GM23338 (cell line): Measurements from ENCODE around the gene TRIM38. TPM values are rescaled to one million over a fixed set of nuclear protein-coding genes. Genes with fewer than 3 reads are reported as not detected.

Source experiments
- ATAC-seq: fragments of 200-7000 bp; cut with Tn5 transposase; 3 replicates; pipeline ENCODE4 v1.9.1; 2020
- DNase-seq: peaks from one replicate; pipeline ENCODE4 v3.0.0-alpha.2; 2015; ENCODE audit warnings: low spot score
- H2AFZ ChIP-seq: fragments of 200-600 bp; sonication (generic); 2 replicates; pipeline ENCODE4 v1.8.0; 2016; ENCODE audit warnings: antibody characterized with exemption, mild to moderate bottlenecking, moderate library complexity
- H3F3A ChIP-seq: fragments of 200-600 bp; sonication (generic); replicated peaks from 2 replicates; pipeline ENCODE4 v1.8.0; 2017; ENCODE audit warnings: antibody characterized with exemption, mixed run types, low read depth
- H3K27ac ChIP-seq: fragments of 200-600 bp; sonication (generic); 2 replicates; pipeline ENCODE4 v1.6.1; 2016; ENCODE audit warnings: low read depth
- H3K27me3 ChIP-seq: fragments of 200-600 bp; sonication (generic); 2 replicates; pipeline ENCODE4 v1.8.0; 2016; ENCODE audit warnings: mild to moderate bottlenecking, mixed run types, moderate library complexity; ENCODE audit not compliant: insufficient read depth
- H3K36me3 ChIP-seq: fragments of 200-600 bp; sonication (generic); 2 replicates; pipeline ENCODE4 v1.8.0; 2016; ENCODE audit warnings: mild to moderate bottlenecking; ENCODE audit not compliant: insufficient read depth
- H3K4me1 ChIP-seq: fragments of 200-600 bp; sonication (generic); 2 replicates; pipeline ENCODE4 v1.8.0; 2016; ENCODE audit warnings: mild to moderate bottlenecking, moderate library complexity; ENCODE audit not compliant: insufficient read depth
- H3K4me2 ChIP-seq: fragments of 200-600 bp; sonication (generic); 2 replicates; pipeline ENCODE4 v1.7.1; 2017; ENCODE audit warnings: mixed run types
- H3K4me3 ChIP-seq: fragments of 200-600 bp; sonication (generic); 2 replicates; pipeline ENCODE4 v1.6.1; 2016; ENCODE audit warnings: mixed run types
- H3K79me2 ChIP-seq: fragments of 200-600 bp; sonication (generic); replicated peaks from 2 replicates; pipeline ENCODE4 v1.8.0; 2017; ENCODE audit warnings: mild to moderate bottlenecking; ENCODE audit not compliant: insufficient read depth
- H3K9me2 ChIP-seq: fragments of 200-600 bp; sonication (generic); 2 replicates; pipeline ENCODE4 v1.8.0; 2017; ENCODE audit not compliant: insufficient read depth
- H4K20me1 ChIP-seq: fragments of 200-600 bp; sonication (generic); replicated peaks from 2 replicates; pipeline ENCODE4 v1.8.0; 2017; ENCODE audit warnings: mild to moderate bottlenecking; ENCODE audit not compliant: insufficient read depth
- H3K27ac Mint-ChIP-seq: 2 replicates; pipeline ENCODE4 v1.8.0; 2020; ENCODE audit warnings: inconsistent platforms, mild to moderate bottlenecking, moderate library complexity, mixed read lengths
- H3K27me3 Mint-ChIP-seq: 3 replicates; pipeline ENCODE4 v1.8.0; 2022; ENCODE audit warnings: low read depth, mild to moderate bottlenecking, moderate library complexity, mixed read lengths, inconsistent platforms; ENCODE audit not compliant: insufficient read depth, poor library complexity
- H3K36me3 Mint-ChIP-seq: 3 replicates; pipeline ENCODE4 v1.8.0; 2021; ENCODE audit warnings: low read depth, mild to moderate bottlenecking, inconsistent platforms, moderate library complexity, mixed read lengths
- H3K4me1 Mint-ChIP-seq: 3 replicates; pipeline ENCODE4 v1.8.0; 2020; ENCODE audit warnings: mild to moderate bottlenecking, inconsistent platforms, mixed read lengths
- H3K4me3 Mint-ChIP-seq: 3 replicates; pipeline ENCODE4 v1.8.0; 2021; ENCODE audit warnings: moderate library complexity, mild to moderate bottlenecking, inconsistent platforms, mixed read lengths
- H3K9me3 Mint-ChIP-seq: 3 replicates; pipeline ENCODE4 v1.8.0; 2020; ENCODE audit warnings: moderate library complexity, mild to moderate bottlenecking, inconsistent platforms, mixed read lengths
- CREB1 ChIP-seq: fragments of 250-450 bp; sonication (Bioruptor Pico); IDR thresholded peaks from 2 replicates; pipeline ENCODE4 v1.5.0; 2020; ENCODE audit warnings: low read depth, mild to moderate bottlenecking, moderate library complexity
- EZH2 ChIP-seq: fragments of 200-600 bp; sonication (generic); IDR thresholded peaks from one replicate; pipeline ENCODE4 v1.8.0; 2017; ENCODE audit warnings: antibody characterized with exemption, mild to moderate bottlenecking, low read depth; ENCODE audit not compliant: unreplicated experiment
- EZH2phosphoT487 ChIP-seq: fragments of 200-600 bp; sonication (generic); IDR thresholded peaks from one replicate; pipeline ENCODE4 v1.8.1; 2018; ENCODE audit warnings: antibody characterized with exemption; ENCODE audit not compliant: unreplicated experiment
- JUNB ChIP-seq: IDR thresholded peaks from one replicate; pipeline ENCODE4 v1.6.1; 2016; ENCODE audit warnings: antibody characterized with exemption; ENCODE audit not compliant: unreplicated experiment
- NANOG ChIP-seq: IDR thresholded peaks from 2 replicates; pipeline ENCODE4 v1.6.1; 2016; ENCODE audit warnings: antibody characterized with exemption, borderline replicate concordance
- POLR2AphosphoS5 ChIP-seq: IDR thresholded peaks from 2 replicates; pipeline ENCODE4 v1.6.1; 2016; ENCODE audit warnings: antibody characterized with exemption, low read depth
- STAT1 ChIP-seq: IDR thresholded peaks from one replicate; pipeline ENCODE4 v1.6.1; 2016; ENCODE audit warnings: antibody characterized with exemption; ENCODE audit not compliant: unreplicated experiment
- ZNF114 ChIP-seq: fragments of 250-450 bp; sonication (Bioruptor Pico); IDR thresholded peaks from 2 replicates; pipeline ENCODE4 v1.5.0; 2020; ENCODE audit warnings: mild to moderate bottlenecking, moderate library complexity
- ZNF462 ChIP-seq: fragments of 250-450 bp; sonication (Bioruptor Pico); IDR thresholded peaks from 2 replicates; pipeline ENCODE4 v1.5.0; 2020; ENCODE audit warnings: mild to moderate bottlenecking, moderate library complexity
- polyA plus RNA-seq: library from polyadenylated mRNA; unstranded; fragments of >200 nt; fragmentation: Nextera tagmentation; extraction: Ambion mirVana; gene quantifications from 2 replicates; pipeline ENCODE4 v1.2.1, GENCODE V29; 2016
- total RNA-seq: library from RNA; depleted of rRNA; stranded (reverse); fragments of >200 nt; shearing (Covaris generic); gene quantifications from 2 replicates; pipeline ENCODE4 v1.2.3, GENCODE V29; 2014

The TRIM38 gene
- total and polyA plus RNA-seq, 2 experiments from 2014 or later, result 0.66 to 0.82 TPM

DNA sequence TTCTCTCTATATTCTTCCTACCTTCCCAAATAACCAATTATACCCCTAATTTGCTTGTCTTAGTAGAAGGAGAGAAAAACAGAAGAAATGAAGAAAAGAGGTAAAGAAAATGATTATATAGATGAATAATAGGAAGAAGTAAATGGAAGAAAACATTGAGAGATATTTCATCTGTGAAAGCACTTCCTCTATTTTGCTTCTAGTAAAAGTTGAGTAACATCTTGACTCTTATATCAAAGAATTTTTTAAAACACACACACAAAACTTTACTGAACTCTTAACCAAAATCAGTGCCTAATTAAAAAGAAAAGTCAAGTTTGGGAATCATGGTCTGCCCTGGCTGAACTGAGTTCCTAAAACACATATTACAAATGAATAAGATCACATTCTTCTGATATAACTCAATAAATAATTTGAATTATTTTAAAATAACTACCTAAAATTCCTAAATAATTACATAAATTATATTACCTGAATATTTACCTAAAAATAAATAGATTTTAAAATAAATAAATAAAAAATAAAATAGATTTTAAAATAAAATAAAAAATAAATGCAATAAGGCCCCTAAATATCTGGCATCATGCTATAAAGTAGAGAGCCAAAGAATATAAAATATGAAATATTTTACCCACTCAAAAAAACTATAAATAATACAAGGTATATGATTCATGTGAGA lies 40.9 kb upstream of the TRIM38 start (continued):
- TF ChIP-seq ZNF462 (no peak), ZNF114 (CRISPR knock-in tag) (no peak), POLR2AphosphoS5 (no peak), EZH2phosphoT487 (no peak)

GRCh38 chr6:25922301-25922700 lies 40.3 kb upstream of the TRIM38 start:
- Histone ChIP-seq H3K4me3 (no peak overlapping the region), H3F3A (no peaks in the 10 kb centered on the region), H3K27me3 (no peaks in the 10 kb centered on the region), H3K27ac (no peak overlapping the region), H3K36me3 (no peaks in the 10 kb centered on the region), H3K4me1 (no peaks in the 10 kb centered on the region), H3K9me2 (no peaks in the 10 kb centered on the region), H2AFZ (no peak overlapping the region), H4K20me1 (no peaks in the 10 kb centered on the region), H3K79me2 (no peaks in the 10 kb centered on the region), H3K4me2 (no peak overlapping the region)
- Mint-ChIP-seq H3K4me3 (no peak overlapping the region), H3K27ac (no peak overlapping the region), H3K27me3 (no peaks in the 10 kb centered on the region), H3K4me1 (no peaks in the 10 kb centered on the region; the same call in 2 of the 3 replicates), H3K36me3 (no peaks in the 10 kb centered on the region), H3K9me3 (no peaks in the 10 kb centered on the region)
- DNase-seq, result no peak
- ATAC-seq, result no peak
- TF ChIP-seq STAT1 (no peak), ZNF462 (no peak), JUNB (no peak), EZH2 (no peak), CREB1 (no peak), ZNF114 (CRISPR knock-in tag) (no peak), NANOG (no peak)
